Spleen (tissue), 11 donors: ENCODE results near the gene BRCC3. TPM values are rescaled to one million over a fixed set of nuclear protein-coding genes. Genes with fewer than 3 reads are reported as not detected.
"Not testable (repeated sequence)": the region's sequence is repeated elsewhere in the genome, so short reads cannot be mapped to it uniquely, and the experiment has no call there.

ENCODE experiments used
- DNase-seq: peaks from one replicate; pipeline ENCODE4 v3.0.0-alpha.2; 2020
- H3K27ac ChIP-seq, 8 donors: fragments of 200-600 bp; sonication (generic) in 7 of 8; 1 replicate in 4 of 8; 2 replicates in 4 of 8; pipeline versions ENCODE4 v1.5.0 to v1.8.0; 2016 to 2021; ENCODE audit warnings: inconsistent platforms in 4 of 8, mild to moderate bottlenecking in 4 of 8, moderate library complexity in 1 of 8
- H3K27me3 ChIP-seq, 7 donors: fragments of 200-600 bp; sonication (generic) in 6 of 7; replicated peaks in 1 of 7; 1 replicate in 4 of 7; 2 replicates in 3 of 7; pipeline versions ENCODE4 v1.5.0 to v1.8.0; 2016 to 2021; ENCODE audit warnings: inconsistent platforms in 3 of 7, mild to moderate bottlenecking in 1 of 7
- H3K36me3 ChIP-seq, 6 donors: fragments of 200-600 bp; sonication (generic) in 5 of 6; 1 replicate in 4 of 6; 2 replicates in 2 of 6; pipeline versions ENCODE4 v1.5.0 to v1.8.0; 2016 to 2021; ENCODE audit warnings: inconsistent platforms in 2 of 6
- H3K4me1 ChIP-seq, 6 donors: fragments of 200-600 bp; sonication (generic) in 5 of 6; 1 replicate in 3 of 6; 2 replicates in 3 of 6; pipeline versions ENCODE4 v1.5.0 to v1.8.0; 2016 to 2021; ENCODE audit warnings: inconsistent platforms in 3 of 6
- H3K4me3 ChIP-seq, 8 donors: fragments of 200-600 bp; sonication (generic) in 7 of 8; 1 replicate in 4 of 8; 2 replicates in 4 of 8; pipeline versions ENCODE4 v1.5.0 to v1.8.0; 2016 to 2021; ENCODE audit warnings: inconsistent platforms in 4 of 8, mild to moderate bottlenecking in 4 of 8, moderate library complexity in 2 of 8
- H3K9me3 ChIP-seq, 8 donors: fragments of 200-600 bp; sonication (generic) in 7 of 8; 1 replicate in 4 of 8; 2 replicates in 4 of 8; pipeline versions ENCODE4 v1.5.0 to v1.8.0; 2016 to 2021; ENCODE audit warnings: inconsistent platforms in 4 of 8
- POLR2A ChIP-seq, 3 donors: fragments of 450-650 bp; IDR thresholded peaks; one replicate each; pipeline ENCODE4 v1.5.1; 2017; ENCODE audit warnings: antibody characterized with exemption in 3 of 3, mild to moderate bottlenecking in 1 of 3
- POLR2AphosphoS5 ChIP-seq, 3 donors: sonication (generic); formaldehyde crosslinking; IDR thresholded peaks; one replicate each; pipeline ENCODE4 v1.5.1; 2017; ENCODE audit warnings: antibody characterized with exemption in 3 of 3
- WGBS, 5 donors: extraction: QIAGEN DNeasy Blood & Tissue Kit in 3 of 5; methylation state at CpG; one replicate each; pipeline versions ENCODE4 v1.1.5 to v1.1.7; 2013 to 2018; 5-methylcytosine and 5-hydroxymethylcytosine counted together
- intact Hi-C: fragments of 100-400 bp; cut with DNase I; formaldehyde crosslinking; loops from one replicate; pipeline ENCODE4 v1.15.0; 2023; ENCODE audit warnings: low total_unique reads
- polyA plus RNA-seq, 3 donors: library from polyadenylated mRNA; stranded (reverse); fragments of 200-250 nt; gene quantifications; one replicate each; pipeline ENCODE4 v1.2.1, GENCODE V29; 2013
- total RNA-seq, 7 donors: library from RNA; depleted of rRNA in 3 of 7; stranded (reverse); fragments of >200 nt in 3 of 7; fragmentation: NEBNext Ultra II Directional in 4 of 7; extraction: Animal tissue kit (Norgen Biotek cat#: 25700) in 4 of 7; gene quantifications; one replicate each; pipeline versions ENCODE4 v1.1.0 to v1.2.1, GENCODE V29; 2016 to 2021
- TF ChIP-seq, protein P1 (sequence below), 11 experiments: fragments of 200-600 bp in 7 of 11; fragments of 450-650 bp in 4 of 11; sonication (generic) in 4 of 11; IDR thresholded peaks in 8 of 11; conservative IDR thresholded peaks in 3 of 11; 1 replicate in 7 of 11; 2 replicates in 4 of 11; pipeline versions ENCODE4 v1.4.0 to v1.8.0; 2016 to 2021; ENCODE audit warnings: antibody characterized with exemption in 11 of 11, inconsistent platforms in 4 of 11, mild to moderate bottlenecking in 1 of 11
- donor health status: healthy with polysubstance abuse.
- donor health status: DM: no; HTN: no; CAD: no; lungs with moderate emphysema.
- donor health status: DM: no; HTN: no; CAD: no.
- donor health status: Bipolar disorder and iron deficiency.
- donor health status: healthy.
- donor health status: DM: no; HTN: no; CAD: no.
- donor health status: DM: yes; HTN: yes; CAD: no.

Gene BRCC3
- total and polyA plus RNA-seq, 10 donors, result 5.8 to 17.8 (median 13.2) TPM

DNA sequence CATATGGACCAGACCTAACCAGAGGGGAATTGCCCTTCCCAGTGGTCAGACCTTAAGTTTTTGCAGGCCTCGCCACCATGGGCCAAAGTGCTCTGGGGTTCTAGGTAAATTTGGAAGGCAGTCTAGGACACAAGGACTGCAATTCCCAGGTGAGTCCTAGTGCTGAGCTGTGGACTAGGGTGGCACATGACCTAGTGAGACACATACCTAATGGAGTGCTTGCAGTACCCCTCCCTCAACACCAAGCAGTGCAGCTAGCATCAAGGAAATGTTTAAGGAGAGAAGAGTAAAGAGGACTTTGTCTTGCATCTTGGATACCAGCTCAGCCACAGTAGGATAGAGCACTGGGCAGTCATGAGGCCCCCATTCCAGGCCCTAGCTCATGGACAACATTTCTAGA lies 60.8 kb downstream of the BRCC3 start:
- H3K4me3 ChIP-seq, result no peak overlapping the region
- TF ChIP-seq POLR2AphosphoS5 (IDR thresholded peaks at IDR 0.05) (no peak), POLR2A (IDR thresholded peaks at IDR 0.05) (no peak)
- TF ChIP-seq, protein P1, sequence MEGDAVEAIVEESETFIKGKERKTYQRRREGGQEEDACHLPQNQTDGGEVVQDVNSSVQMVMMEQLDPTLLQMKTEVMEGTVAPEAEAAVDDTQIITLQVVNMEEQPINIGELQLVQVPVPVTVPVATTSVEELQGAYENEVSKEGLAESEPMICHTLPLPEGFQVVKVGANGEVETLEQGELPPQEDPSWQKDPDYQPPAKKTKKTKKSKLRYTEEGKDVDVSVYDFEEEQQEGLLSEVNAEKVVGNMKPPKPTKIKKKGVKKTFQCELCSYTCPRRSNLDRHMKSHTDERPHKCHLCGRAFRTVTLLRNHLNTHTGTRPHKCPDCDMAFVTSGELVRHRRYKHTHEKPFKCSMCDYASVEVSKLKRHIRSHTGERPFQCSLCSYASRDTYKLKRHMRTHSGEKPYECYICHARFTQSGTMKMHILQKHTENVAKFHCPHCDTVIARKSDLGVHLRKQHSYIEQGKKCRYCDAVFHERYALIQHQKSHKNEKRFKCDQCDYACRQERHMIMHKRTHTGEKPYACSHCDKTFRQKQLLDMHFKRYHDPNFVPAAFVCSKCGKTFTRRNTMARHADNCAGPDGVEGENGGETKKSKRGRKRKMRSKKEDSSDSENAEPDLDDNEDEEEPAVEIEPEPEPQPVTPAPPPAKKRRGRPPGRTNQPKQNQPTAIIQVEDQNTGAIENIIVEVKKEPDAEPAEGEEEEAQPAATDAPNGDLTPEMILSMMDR (IDR thresholded peaks at IDR 0.05 in 8 of 11, conservative IDR thresholded peaks at IDR 0.05 in 3 of 11), result no peak
- intact Hi-C loops, result no loop called here
- no peak for DNase-seq
- H3K27me3 ChIP-seq, result no peaks in the 10 kb centered on the region
- 93 to 100% (median 99%) methylated on average over 1 of the region's 1 CpG; no CpG with 5 or more reads in 1 of the 5 donors for WGBS, 5 donors
- H3K27ac ChIP-seq, result no peak overlapping the region
- no peaks in the 10 kb centered on the region for H3K36me3 ChIP-seq
- H3K4me1 ChIP-seq, result no peaks in the 10 kb centered on the region
- H3K9me3 ChIP-seq, result peaks cover 0 to 34% (median 19%) of the 10 kb centered on the region in 8 donors

DNA sequence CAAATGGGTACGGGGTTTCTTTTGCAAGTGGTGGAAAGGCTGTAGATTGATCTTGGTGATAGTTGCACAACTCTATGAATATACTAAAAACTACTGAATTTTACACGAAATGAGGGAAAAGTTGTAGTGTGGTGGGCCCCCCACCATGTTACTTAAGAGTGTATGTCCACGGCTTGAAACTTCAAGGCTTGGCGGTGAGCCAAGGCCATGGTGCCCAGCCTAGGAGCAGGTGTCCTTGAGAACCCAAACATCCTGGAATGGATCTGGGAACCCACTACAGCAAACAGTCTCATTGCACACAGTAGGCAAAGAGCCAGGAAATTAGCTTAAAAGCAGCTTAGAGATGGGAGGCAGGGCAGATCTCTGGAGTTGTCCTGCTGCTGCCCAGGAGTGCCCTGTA lies 62.9 kb downstream of the BRCC3 start:
- no peak for DNase-seq
- Histone ChIP-seq H3K27ac (no peak overlapping the region), H3K4me3 (no peak overlapping the region), H3K9me3 (peaks cover 0 to 15% (median 8%) of the 10 kb centered on the region in 8 donors), H3K4me1 (no peaks in the 10 kb centered on the region), H3K36me3 (no peaks in the 10 kb centered on the region), H3K27me3 (no peaks in the 10 kb centered on the region)
- intact Hi-C loops, result no loop called here
- WGBS, 5 donors, result 56 to 94% (median 74%) methylated on average over 4 of the region's 4 CpGs
- TF ChIP-seq, protein P1 (IDR thresholded peaks at IDR 0.05 in 8 of 11, conservative IDR thresholded peaks at IDR 0.05 in 3 of 11), result no peak

DNA sequence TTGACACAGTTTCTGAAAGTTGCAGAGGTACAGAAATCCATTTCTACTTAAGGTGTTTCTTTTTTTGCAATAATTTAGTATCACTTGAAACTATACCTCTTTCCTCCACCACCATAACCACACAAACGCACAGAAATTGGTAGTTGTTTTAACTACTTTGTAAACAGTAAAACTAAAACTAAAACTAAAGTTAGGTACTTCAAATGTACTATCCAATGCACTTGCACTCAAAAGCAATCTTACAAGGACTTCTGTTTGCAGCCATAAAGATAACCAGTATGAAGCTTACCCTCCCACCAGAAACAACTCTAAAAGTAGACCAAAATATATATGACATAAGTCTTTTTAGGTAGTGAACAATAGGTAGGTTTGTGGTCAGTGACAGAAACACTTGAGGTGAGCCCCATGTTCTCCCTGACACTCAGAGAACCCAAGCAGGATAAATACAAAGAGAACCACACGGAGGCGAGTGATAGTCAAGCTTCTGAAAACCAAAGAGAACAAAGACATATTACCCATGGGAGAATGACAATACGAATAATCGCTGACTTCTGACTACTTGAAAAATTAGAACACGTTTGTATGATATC lies 72.7 kb downstream of the BRCC3 start:
- Histone ChIP-seq H3K4me3 (no peak overlapping the region), H3K27me3 (no peaks in the 10 kb centered on the region), H3K36me3 (no peaks in the 10 kb centered on the region), H3K4me1 (no peaks in the 10 kb centered on the region), H3K9me3 (no peaks in the 10 kb centered on the region), H3K27ac (no peak overlapping the region)
- intact Hi-C loops, result no loop called here
- TF ChIP-seq POLR2AphosphoS5 (IDR thresholded peaks at IDR 0.05), result no peak
- TF ChIP-seq, protein P1 (IDR thresholded peaks at IDR 0.05 in 8 of 11, conservative IDR thresholded peaks at IDR 0.05 in 3 of 11), result no peak
- TF ChIP-seq POLR2A (IDR thresholded peaks at IDR 0.05), result no peak
- WGBS, 5 donors, result 68 to 85% (median 75%) methylated on average over 6 of the region's 6 CpGs
- DNase-seq, result no peak

DNA sequence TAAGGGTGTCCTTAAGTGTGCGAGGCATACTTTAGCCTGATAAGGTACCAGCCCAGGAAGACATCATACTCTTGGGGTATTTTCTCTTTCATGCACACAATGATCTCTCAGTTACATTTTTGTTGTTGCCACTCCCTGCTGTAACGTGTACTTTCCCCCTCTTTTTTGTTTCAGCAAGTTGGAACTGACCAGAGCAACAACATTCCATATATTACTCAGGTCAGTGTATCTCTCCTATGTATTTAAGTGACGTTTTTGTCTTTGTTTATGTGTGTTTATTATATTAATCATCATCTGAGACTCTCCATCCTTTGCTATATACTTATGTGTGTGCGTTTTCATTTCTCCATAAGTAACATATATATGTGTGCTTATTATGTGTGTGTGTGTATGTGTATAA lies 73.6 kb downstream of the BRCC3 start:
- intact Hi-C loops, result no loop called here
- no peak overlapping the region for H3K27ac ChIP-seq
- H3K27me3 ChIP-seq, result no peaks in the 10 kb centered on the region
- H3K36me3 ChIP-seq, result no peaks in the 10 kb centered on the region
- WGBS, 5 donors, result 53 to 91% (median 83%) methylated on average over 4 of the region's 4 CpGs
- H3K4me3 ChIP-seq, result no peak overlapping the region
- H3K4me1 ChIP-seq, result no peaks in the 10 kb centered on the region
- no peaks in the 10 kb centered on the region for H3K9me3 ChIP-seq
- no peak for DNase-seq
- TF ChIP-seq POLR2A (IDR thresholded peaks at IDR 0.05) (no peak), POLR2AphosphoS5 (IDR thresholded peaks at IDR 0.05) (no peak)
- TF ChIP-seq, protein P1 (IDR thresholded peaks at IDR 0.05 in 8 of 11, conservative IDR thresholded peaks at IDR 0.05 in 3 of 11), result no peak

DNA sequence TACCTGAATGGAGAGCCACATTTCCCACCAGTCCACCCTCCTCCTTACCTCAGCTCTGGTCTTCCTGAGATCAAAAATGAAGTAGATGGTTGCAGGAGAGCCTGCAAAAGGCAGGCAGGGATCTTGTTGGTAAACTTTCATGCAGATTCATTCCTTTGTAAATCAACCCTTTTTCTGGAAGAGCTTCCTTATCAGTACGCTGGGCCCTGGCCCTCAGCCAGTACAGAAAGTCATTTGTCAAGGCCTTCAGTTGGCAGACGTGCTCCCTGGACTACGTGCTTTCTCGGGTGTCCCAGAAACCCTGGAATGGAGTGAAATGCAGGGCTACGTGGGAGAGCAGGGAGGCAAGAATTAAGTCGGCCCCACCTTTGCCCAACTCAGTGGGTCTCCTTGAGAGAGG lies 76.3 kb downstream of the BRCC3 start:
- 21 to 100% (median 43%) methylated on average over 1 to 4 of the region's 6 CpGs for WGBS, 5 donors
- H3K36me3 ChIP-seq, intact Hi-C loops, H3K4me3 ChIP-seq, DNase-seq, H3K9me3 ChIP-seq, H3K27me3 ChIP-seq, H3K27ac ChIP-seq, H3K4me1 ChIP-seq: not testable (repeated sequence)

DNA sequence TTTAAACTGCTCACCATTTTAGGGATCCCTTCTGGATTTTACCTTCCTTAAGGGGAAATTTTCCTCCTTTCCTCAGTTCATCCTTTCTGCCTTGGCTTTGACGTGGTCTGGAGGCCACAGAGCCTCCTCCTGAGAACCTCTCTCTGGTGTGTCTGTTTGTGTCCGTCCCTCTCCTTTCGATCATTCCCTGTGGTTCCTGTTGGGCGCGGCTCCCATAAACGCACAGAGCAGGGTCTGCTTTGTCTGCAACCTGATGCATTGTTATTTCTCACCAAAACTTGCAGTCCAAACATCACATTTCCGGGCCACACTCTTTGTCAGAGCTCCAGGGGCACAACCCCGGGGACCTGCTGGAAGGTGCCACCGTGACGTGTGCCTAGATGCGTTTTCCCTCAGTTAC lies 76.9 kb downstream of the BRCC3 start:
- H3K36me3 ChIP-seq, DNase-seq, H3K4me1 ChIP-seq, H3K4me3 ChIP-seq, intact Hi-C loops, H3K27me3 ChIP-seq, H3K9me3 ChIP-seq, H3K27ac ChIP-seq: not testable (repeated sequence)
- no CpG with 5 or more reads among the region's 11 CpGs for WGBS, 5 donors
